COLO829 (cell line): Measurements from ENCODE around the gene AHNAK2.
A peak's percentile ranks its signal among the peaks of the same experiment; 100 is the strongest.

ENCODE experiments used
- DNase-seq: peaks from one replicate; pipeline ENCODE4 v3.0.0; 2012; ENCODE audit warnings: low spot score

AHNAK2 gene

DNA sequence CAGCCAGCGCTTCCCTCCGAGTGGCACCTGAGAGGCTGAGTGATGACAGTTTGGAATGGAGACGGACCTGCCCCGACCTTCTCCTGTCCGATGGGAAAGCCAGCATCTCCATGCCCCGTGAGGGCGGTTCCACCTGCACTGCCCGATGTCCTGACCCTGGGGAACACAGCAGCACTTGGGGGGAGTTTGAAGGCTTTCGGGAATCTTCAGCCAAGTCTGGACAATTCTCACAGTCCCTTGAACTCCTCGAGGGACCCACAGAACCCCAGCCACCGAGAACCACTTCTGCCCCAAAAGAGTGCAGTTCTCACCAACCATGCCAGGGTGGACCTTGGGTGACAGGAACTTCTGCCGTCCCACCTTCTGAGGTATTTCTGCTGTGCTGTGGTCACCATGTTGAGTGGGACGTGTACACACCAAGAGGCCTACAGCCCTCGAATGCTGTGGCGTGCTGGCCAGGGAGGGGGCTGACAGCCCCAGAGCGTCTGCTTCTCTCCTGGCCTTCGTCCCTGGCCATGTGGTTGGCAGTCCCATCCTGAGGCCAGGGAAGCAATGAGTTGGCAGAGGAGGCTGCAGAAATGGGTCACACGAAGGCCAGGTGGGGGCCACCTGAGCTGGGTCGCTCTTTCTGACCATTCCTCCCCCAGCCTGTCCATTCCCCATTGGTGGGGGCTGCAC, 8.5 kb upstream of the AHNAK2 start:
- no peak for DNase-seq

DNA sequence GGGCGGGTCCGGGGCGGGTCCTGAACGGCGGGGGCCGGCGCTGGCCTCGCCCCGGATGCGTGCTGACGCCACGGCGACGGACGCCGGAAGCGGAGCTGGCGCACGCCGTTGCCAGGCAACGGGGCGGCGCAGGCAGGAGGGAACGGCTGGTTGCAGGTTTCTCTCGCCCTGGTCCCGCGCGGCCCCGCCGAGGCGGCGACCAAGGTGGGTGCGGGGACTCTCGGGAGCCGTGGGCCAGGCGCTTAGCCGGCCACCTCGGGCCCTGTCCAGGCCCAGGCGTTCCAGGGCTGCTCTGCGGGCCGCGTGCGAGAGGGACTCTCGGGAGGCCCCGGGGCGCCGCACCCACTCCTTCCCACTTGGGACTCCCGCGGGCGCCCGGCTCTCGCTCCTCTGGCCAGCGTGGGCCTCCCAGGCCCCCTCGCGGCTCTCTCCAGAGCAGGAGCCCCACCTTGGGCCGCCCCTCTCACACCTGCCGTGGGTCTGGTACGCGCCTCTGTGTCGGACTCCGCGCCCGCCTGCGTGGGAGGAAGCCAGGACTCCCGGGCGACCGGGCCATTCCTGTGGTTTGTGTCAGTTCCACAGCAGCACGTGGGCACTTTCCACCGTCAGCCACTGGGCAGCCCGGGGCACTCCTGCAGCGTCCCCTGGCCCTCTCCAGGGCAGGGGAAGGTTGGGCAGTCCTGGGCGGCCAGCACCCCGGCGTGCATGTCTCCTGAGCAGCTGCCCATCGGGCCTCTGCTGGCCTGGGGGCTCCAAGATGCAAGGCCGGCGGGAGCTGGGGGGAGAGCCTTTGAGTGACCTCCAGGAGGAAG, 7.7 kb upstream of the AHNAK2 start, which contains the start of gene CLBA1:
Gene CLBA1, plus strand, starts transcription at position 114 of the 812 bp plus-strand sequence. Its CDS starts 644 bp downstream, at position 758.
- peak; percentile 98 for DNase-seq

GRCh38 chr14:104984056-104984894, 6.1 kb upstream of the AHNAK2 start:
- no peak for DNase-seq

DNA sequence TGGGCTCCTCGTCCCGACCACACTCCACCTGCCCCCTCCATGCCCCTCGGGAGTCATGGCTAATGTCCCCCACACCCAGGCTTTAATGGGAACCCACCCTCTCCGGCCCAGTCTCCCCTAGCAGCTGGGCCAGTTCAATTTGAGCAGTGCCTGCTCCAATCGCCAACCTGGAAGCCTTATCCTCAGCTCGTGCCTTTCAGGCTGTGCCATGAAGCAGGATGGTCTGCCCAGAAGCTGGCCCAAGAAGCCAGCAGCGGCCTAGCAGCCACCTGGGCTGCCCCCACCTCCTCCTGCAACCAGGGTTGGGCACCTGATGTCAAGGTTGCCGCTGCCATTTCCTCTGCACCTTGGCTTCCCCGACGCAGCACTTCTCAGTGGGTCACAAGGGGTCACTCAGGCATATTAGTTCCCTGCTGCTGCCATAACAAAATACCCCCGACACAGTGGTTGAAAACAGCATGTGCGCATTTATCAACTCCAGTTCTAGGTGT, 5.1 kb upstream of the AHNAK2 start:
- DNase-seq: no peak

- DNase-seq: no peak
Measured at GRCh38 chr14:104982548-104983230, 4.5 kb upstream of the AHNAK2 start.

GRCh38 chr14:104981699-104982541, 3.7 kb upstream of the AHNAK2 start:
- DNase-seq: no peak

DNA sequence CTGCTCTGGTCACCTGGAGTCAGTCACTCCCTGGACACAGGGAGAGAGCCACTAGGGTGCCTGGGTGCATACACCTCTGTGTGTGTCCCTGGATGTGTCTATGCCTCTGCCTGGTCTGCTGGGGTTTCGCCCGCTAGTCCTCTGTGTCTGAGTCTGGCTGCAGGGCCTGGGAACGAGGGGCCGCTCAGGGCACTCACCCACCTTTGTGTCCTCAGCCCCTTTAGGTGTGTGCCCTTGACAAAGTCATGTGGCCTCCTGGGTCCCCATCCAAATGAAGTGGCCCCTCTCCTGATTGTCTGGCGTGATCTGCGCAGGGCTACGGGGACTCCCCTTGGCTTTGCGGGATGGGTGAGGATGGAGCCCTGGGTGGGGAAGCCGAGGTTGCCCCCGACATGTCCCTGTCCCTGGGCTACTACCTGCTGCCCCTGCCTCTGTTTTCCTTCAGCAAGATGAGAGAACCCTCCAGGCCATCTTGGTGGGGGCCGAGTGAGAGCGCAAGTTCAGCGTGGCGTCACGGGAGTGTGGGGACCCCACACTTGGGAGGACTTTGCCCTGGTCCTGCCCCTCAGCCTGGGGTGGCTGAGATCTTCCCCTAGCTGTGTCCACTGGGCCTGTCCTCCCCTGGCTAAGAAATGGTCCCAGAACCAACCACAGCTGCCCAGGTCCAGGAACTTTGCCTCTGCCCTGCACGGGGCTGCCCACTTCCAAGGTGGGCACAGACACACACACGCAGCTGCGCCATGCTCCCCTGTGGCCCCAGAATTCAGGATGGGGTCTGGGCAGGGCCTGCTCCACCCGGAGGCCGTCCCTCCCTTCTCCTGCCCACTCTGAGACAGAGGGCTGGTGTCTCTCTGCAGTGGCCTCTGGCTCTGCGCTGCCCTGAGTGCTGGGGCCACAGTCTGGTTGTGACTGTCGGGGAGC, 2.7 kb upstream of the AHNAK2 start:
- no peak for DNase-seq

DNA sequence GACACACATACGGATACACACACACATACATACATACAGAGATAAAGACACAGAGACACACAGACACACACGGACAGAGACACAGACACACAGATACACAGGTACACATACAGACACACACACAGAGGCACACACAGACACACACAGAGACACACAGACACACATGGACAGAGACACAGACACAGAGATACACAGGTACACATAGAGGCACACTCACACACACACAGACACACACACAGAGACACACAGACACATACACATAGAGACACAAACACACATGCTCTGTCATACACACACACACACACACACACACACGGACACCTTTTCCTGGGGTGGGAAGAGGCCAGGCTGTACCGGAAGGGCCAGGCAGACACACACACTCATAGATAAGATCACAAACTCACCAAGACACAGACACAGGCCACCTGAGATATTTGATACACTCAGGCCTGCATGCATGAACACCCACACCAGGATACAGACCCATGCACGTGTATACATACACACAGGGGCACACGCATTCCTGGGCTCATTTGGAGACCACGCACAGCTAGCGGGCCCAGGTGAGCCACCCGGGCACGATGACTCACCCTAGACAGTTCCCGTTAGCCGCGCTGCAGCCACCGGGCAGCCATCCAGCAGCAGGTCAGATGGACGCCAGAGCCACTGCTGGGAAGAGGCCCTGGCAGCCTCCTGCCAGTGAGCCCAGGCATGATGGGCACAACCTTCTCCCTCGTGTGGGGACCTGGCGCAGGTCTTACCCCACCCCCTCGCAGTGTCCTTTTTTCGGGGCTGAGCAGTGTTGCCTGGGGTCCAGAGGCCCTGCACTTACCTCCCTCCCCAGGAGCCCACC, 1.8 kb upstream of the AHNAK2 start:
- no peak for DNase-seq

DNA sequence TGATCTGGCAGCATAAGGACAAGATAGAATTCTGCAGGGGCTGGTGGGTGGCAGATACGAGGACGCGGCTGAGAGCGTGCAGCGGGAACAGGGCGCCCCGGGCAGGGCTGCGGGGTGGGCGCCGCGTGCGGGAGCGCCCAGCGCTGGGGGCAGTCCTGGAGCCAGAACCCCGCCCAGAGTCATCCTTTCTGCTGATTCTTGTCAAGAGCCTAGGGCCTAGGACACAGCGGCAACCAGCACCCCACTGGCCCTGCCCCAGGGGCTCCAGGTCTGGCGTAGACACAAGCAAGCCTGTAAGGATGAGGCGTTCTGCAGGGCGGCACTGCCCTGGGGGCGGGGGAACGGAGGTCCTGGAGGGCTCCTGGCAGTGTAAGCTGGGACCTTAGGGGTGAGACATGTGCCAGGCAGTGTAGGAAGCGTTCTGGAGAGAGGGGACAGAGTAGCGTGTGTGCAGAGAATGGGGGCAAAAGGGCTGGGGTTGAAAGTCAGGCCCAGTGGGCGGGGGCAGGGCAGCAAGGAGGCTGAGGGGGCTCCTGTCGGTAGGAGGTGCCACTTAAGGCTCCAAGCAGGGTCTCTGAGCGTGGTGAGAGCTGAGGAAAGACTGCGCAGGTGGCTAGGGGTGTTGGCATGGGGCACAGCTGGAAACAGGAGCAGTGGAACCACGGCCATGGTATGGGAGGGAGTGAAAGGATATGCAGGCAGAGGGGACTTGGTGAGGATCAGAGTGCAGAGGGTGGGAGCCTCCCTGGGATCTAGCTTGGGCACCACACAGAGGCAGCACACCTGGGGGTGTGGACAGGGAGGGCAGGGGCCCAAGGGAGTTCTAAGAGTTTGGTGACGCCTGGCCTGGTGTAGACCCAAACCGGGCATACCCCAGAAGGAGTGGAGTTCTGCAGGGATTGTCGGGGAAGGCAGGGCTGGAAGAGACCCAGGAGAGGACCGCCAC, 845 bp upstream of the AHNAK2 start:
- no peak for DNase-seq

GRCh38 chr14:104977008-104977680, 1.0 kb downstream of the AHNAK2 start:
- DNase-seq: no peak

DNA sequence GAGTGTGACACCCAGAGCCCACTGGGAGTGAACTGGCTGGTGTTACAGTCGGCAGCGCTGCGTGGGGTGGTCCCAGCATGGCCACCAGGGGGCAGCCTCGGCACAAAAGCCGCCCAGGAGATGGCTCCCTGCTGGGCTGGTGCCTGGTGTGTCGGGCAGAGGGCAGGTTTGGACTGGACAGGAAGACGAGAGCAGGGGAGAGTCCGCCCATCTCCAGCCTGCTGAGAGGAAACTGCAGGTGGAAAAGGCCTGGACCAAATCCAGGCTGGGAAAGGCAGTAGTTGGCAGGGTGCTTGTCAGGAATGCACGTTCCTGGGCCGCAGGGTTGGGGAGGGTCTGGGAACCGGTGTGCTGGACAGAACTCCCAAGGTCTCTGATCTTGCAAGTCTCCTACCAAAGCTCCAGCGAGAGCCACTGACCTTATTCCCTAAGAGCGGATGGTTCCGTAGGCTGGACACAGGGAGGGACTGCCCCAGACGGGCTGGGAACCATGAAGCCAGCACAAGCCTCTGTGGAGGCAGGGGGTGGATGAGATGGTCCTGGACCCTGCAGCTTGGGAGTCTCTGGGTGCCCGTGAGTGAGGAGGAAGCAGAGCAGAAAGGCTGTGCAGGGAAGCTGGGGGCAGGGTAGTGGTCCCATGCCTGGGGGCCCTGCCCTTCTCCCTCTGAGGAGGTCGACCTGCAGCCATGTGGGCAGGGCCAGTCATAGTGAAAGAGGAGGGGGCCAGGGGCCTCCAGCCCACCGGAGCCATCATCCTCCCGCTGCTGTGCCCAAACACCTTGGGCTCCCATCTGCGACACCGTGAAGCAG, 1.8 kb downstream of the AHNAK2 start:
- DNase-seq: peak; percentile 63

- no peak for DNase-seq
Measured at GRCh38 chr14:104975481-104976197, 2.5 kb downstream of the AHNAK2 start.

GRCh38 chr14:104974665-104975390, 3.3 kb downstream of the AHNAK2 start:
- no peak for DNase-seq

- no peak for DNase-seq
Measured at GRCh38 chr14:104974146-104974541, 4.0 kb downstream of the AHNAK2 start.
